Panc1 (cell line): ENCODE measurements around the gene CARMIL1. TPM values are rescaled to one million over a fixed set of nuclear protein-coding genes. Genes with fewer than 3 reads are reported as not detected.

Experiments used
- ATAC-seq: fragments of 200-7000 bp; cut with Tn5 transposase; 2 replicates; pipeline ENCODE4 v1.9.1; 2020; ENCODE audit warnings: mild to moderate bottlenecking, moderate library complexity
- BruUV-seq: library from RNA; stranded (reverse); fragments of 400-500 nt; replicated peaks from 2 replicates; lab custom pipeline; 2021; lab: Mats Ljungman, UMichigan
- CTCF ChIA-PET: fragments of 300-600 bp; sonication (Branson Sonifier 250); formaldehyde crosslinking; loops from one replicate; lab custom pipeline; 2022; ENCODE audit warnings: antibody characterized with exemption; lab: Charles Lee
- POLR2A ChIA-PET: fragments of 300-600 bp; sonication (Branson Sonifier 250); formaldehyde crosslinking; loops from one replicate; lab custom pipeline; 2022; ENCODE audit warnings: antibody characterized with exemption; lab: Charles Lee
- DNase-seq: peaks from one replicate; pipeline ENCODE4 v3.0.0-alpha.2; 2010; ENCODE audit warnings: low read depth, low spot score
- H3K27ac ChIP-seq: 2 replicates; pipeline ENCODE4 v1.5.1; 2011; ENCODE audit warnings: mild to moderate bottlenecking, low read length, inconsistent platforms
- H3K27me3 ChIP-seq: fragments of 200-500 bp; sonication (Bioruptor generic); 2 replicates; pipeline ENCODE4 v1.6.0; 2014; ENCODE audit warnings: low read length, inconsistent platforms; ENCODE audit not compliant: control insufficient read depth, insufficient read depth
- H3K36me3 ChIP-seq: fragments of 200-500 bp; sonication (Bioruptor generic); 2 replicates; pipeline ENCODE4 v1.5.1; 2014; ENCODE audit warnings: inconsistent platforms, mild to moderate bottlenecking, low read length, moderate library complexity; ENCODE audit not compliant: control insufficient read depth, insufficient read depth
- H3K4me1 ChIP-seq: 2 replicates; pipeline ENCODE4 v1.5.1; 2011; ENCODE audit warnings: inconsistent platforms, mild to moderate bottlenecking, low read length, moderate library complexity; ENCODE audit not compliant: control insufficient read depth, insufficient read depth
- H3K4me3 ChIP-seq, 2 experiments: 2 replicates each; pipeline ENCODE4 v1.5.1; 2011 to 2012; ENCODE audit warnings: low read depth in 2 of 2, low read length in 2 of 2, mild to moderate bottlenecking in 2 of 2, inconsistent platforms in 1 of 2, moderate library complexity in 1 of 2
- H3K9me3 ChIP-seq: fragments of 200-500 bp; sonication (Bioruptor generic); 2 replicates; pipeline ENCODE4 v1.5.1; 2014; ENCODE audit warnings: low read depth, mild to moderate bottlenecking, inconsistent platforms, low read length, moderate library complexity; ENCODE audit not compliant: control insufficient read depth, insufficient read depth
- POLR2AphosphoS5 ChIP-seq: IDR thresholded peaks from 2 replicates; pipeline ENCODE4 v1.6.1; 2012; ENCODE audit warnings: mild to moderate bottlenecking, low read depth, low read length, moderate library complexity
- SIN3A ChIP-seq: IDR thresholded peaks from 2 replicates; pipeline ENCODE4 v1.6.1; 2012; ENCODE audit warnings: low read depth, mild to moderate bottlenecking, low read length, moderate library complexity, borderline replicate concordance; ENCODE audit not compliant: insufficient read depth
- TCF7L2 ChIP-seq: IDR thresholded peaks from 2 replicates; pipeline ENCODE4 v1.6.1; 2011; ENCODE audit warnings: mild to moderate bottlenecking, low read depth, low read length, inconsistent platforms
- in situ Hi-C: cut with HindIII; loops from 2 replicates; pipeline ENCODE4 v1.10.0; 2016; ENCODE audit warnings: low sequenced_read_pairs, low pct_unique_long_range_greater_than_20kb
- intact Hi-C: fragments of 100-400 bp; cut with micrococcal nuclease; formaldehyde crosslinking; loops from one replicate; pipeline ENCODE4 v1.10.0; 2022; ENCODE audit not compliant: unreplicated experiment
- total RNA-seq: library from RNA; stranded (reverse); gene quantifications from one replicate; pipeline ENCODE4 v1.2.1, GENCODE V29; 2021; ENCODE audit not compliant: unreplicated experiment
- TF ChIP-seq, protein P1 (sequence below): fragments of 450-650 bp; IDR thresholded peaks from 2 replicates; pipeline ENCODE4 v1.5.1; 2017; ENCODE audit warnings: mild to moderate bottlenecking
- TF ChIP-seq, protein P2 (sequence below), 2 experiments: IDR thresholded peaks; 2 replicates each; pipeline ENCODE4 v1.6.1; 2011 to 2012; ENCODE audit warnings: low read depth in 2 of 2, control low read depth in 1 of 2, low read length in 1 of 2, mild to moderate bottlenecking in 1 of 2, moderate library complexity in 1 of 2; ENCODE audit not compliant: insufficient read depth in 1 of 2

The CARMIL1 gene
- total RNA-seq, 1 experiment from 2014 or later, result 4.0 TPM

DNA sequence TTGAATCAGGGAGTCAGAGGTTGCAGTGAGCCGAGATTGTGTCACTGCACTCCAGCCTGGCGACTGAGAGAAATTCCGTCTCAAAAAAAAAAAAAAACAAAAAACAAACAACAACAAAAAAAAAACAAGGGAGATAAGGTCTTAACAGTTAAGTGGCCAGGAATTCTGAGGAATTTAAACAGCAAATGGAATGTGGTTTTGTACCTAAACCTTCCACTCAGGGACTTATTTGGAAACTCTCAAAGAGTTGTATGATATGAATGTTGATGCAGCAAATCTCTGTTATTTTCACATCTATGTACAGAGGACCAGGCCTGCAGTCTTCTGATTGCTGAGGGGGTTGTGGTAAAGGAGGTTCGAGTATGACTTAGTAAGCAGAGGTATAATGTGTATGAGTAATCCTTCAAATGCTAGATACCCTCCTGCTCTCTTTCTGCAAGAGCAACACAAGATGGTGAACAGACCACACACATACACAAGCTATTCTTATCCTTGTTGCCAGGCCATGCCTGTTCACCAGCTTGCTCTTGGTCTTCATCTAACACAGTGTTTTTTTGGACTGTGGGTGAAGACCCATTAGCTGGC, 197.9 kb downstream of the CARMIL1 start:
- BruUV-seq, result no TSS peak
- DNase-seq (no peak), ATAC-seq (no peak)
- Histone ChIP-seq H3K4me3 (no peak overlapping the region), H3K4me1 (no peaks in the 10 kb centered on the region), H3K36me3 (no peaks in the 10 kb centered on the region), H3K27me3 (no peaks in the 10 kb centered on the region), H3K9me3 (no peaks in the 10 kb centered on the region), H3K27ac (no peak overlapping the region)
- in situ Hi-C loops, result no loop called here
- ChIA-PET POLR2A (interaction anchor here (0.7 kb wide), 1 partner anchor 171 kb away, joined by 7 read pairs; no protein-coding TSS in a partner anchor), CTCF (no interaction called here)
- intact Hi-C loops, result no loop called here
- TF ChIP-seq, protein P1, sequence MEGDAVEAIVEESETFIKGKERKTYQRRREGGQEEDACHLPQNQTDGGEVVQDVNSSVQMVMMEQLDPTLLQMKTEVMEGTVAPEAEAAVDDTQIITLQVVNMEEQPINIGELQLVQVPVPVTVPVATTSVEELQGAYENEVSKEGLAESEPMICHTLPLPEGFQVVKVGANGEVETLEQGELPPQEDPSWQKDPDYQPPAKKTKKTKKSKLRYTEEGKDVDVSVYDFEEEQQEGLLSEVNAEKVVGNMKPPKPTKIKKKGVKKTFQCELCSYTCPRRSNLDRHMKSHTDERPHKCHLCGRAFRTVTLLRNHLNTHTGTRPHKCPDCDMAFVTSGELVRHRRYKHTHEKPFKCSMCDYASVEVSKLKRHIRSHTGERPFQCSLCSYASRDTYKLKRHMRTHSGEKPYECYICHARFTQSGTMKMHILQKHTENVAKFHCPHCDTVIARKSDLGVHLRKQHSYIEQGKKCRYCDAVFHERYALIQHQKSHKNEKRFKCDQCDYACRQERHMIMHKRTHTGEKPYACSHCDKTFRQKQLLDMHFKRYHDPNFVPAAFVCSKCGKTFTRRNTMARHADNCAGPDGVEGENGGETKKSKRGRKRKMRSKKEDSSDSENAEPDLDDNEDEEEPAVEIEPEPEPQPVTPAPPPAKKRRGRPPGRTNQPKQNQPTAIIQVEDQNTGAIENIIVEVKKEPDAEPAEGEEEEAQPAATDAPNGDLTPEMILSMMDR, result no peak

DNA sequence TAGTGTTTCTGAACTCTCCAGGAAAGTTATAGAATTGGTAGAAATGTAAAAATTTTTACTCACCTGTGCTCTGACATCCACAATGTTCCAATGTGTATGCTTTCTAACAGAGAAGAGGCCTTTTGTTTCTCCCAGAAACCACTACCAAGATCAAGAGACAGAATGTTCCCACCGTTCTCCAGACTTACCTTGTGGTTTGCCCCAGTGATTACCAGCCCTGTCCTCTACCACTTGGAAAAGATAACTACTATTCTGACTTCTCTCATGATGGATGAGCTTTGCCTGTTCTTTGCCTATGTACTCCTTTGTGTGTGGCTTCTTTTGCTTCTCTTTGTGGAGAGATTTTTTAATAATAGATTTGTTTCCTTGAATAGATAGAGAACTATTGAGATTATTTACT, 199.8 kb downstream of the CARMIL1 start:
- TF ChIP-seq POLR2AphosphoS5 (no peak), TCF7L2 (no peak), SIN3A (no peak)
- TF ChIP-seq, protein P2, sequence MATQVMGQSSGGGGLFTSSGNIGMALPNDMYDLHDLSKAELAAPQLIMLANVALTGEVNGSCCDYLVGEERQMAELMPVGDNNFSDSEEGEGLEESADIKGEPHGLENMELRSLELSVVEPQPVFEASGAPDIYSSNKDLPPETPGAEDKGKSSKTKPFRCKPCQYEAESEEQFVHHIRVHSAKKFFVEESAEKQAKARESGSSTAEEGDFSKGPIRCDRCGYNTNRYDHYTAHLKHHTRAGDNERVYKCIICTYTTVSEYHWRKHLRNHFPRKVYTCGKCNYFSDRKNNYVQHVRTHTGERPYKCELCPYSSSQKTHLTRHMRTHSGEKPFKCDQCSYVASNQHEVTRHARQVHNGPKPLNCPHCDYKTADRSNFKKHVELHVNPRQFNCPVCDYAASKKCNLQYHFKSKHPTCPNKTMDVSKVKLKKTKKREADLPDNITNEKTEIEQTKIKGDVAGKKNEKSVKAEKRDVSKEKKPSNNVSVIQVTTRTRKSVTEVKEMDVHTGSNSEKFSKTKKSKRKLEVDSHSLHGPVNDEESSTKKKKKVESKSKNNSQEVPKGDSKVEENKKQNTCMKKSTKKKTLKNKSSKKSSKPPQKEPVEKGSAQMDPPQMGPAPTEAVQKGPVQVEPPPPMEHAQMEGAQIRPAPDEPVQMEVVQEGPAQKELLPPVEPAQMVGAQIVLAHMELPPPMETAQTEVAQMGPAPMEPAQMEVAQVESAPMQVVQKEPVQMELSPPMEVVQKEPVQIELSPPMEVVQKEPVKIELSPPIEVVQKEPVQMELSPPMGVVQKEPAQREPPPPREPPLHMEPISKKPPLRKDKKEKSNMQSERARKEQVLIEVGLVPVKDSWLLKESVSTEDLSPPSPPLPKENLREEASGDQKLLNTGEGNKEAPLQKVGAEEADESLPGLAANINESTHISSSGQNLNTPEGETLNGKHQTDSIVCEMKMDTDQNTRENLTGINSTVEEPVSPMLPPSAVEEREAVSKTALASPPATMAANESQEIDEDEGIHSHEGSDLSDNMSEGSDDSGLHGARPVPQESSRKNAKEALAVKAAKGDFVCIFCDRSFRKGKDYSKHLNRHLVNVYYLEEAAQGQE (IDR thresholded peaks at IDR 0.05; ENCODE audit: insufficient read depth in 1 of 2, low read depth in 2 of 2, low read length in 1 of 2), result no peak
- TF ChIP-seq, protein P1, result no peak
- DNase-seq (no peak), ATAC-seq (no peak)
- no peaks in the 10 kb centered on the region for H3K4me1 ChIP-seq
- no peaks in the 10 kb centered on the region for H3K27me3 ChIP-seq
- ChIA-PET POLR2A (no interaction called here), CTCF (no interaction called here)
- no peak overlapping the region for H3K4me3 ChIP-seq
- no peak overlapping the region for H3K27ac ChIP-seq
- intact Hi-C loops (no loop called here), in situ Hi-C loops (no loop called here)
- H3K9me3 ChIP-seq, result no peaks in the 10 kb centered on the region
- no peaks in the 10 kb centered on the region for H3K36me3 ChIP-seq
- no TSS peak for BruUV-seq
